Osteocyte (in vitro differentiated cells): ENCODE data around the gene PPFIA4. TPM values are rescaled to one million over a fixed set of nuclear protein-coding genes. Genes with fewer than 3 reads are reported as not detected.

Experiments used
- DNase-seq: peaks from one replicate; pipeline ENCODE4 v3.0.0; 2021; ENCODE audit warnings: mixed read lengths; ENCODE audit not compliant: unreplicated experiment; ENCODE audit errors: extremely low spot score
- H3K27ac Mint-ChIP-seq: one replicate; pipeline ENCODE4 v1.8.0; 2021; ENCODE audit warnings: mild to moderate bottlenecking, mixed read lengths; ENCODE audit not compliant: unreplicated experiment
- H3K27me3 Mint-ChIP-seq: one replicate; pipeline ENCODE4 v1.8.0; 2021; ENCODE audit warnings: mixed read lengths; ENCODE audit not compliant: unreplicated experiment
- H3K36me3 Mint-ChIP-seq: one replicate; pipeline ENCODE4 v1.8.0; 2021; ENCODE audit warnings: mixed read lengths; ENCODE audit not compliant: unreplicated experiment
- H3K4me1 Mint-ChIP-seq: one replicate; pipeline ENCODE4 v1.8.0; 2021; ENCODE audit warnings: mixed read lengths; ENCODE audit not compliant: unreplicated experiment
- H3K4me3 Mint-ChIP-seq: one replicate; pipeline ENCODE4 v1.8.0; 2021; ENCODE audit warnings: mild to moderate bottlenecking, moderate library complexity, mixed read lengths; ENCODE audit not compliant: unreplicated experiment
- H3K9me3 Mint-ChIP-seq: one replicate; pipeline ENCODE4 v1.8.0; 2021; ENCODE audit warnings: mixed read lengths; ENCODE audit not compliant: unreplicated experiment
- CTCF ChIP-seq: fragments of 200-600 bp; sonication (generic); IDR thresholded peaks from 2 replicates; pipeline ENCODE4 v1.5.0; 2021; ENCODE audit warnings: antibody characterized with exemption, mild to moderate bottlenecking, moderate library complexity
- total RNA-seq: library from RNA; stranded (reverse); gene quantifications from 2 replicates; pipeline ENCODE4 v1.2.1, GENCODE V29; 2021

Gene PPFIA4
- total RNA-seq, 1 donor from 2014 or later, result 1.4 TPM

- Mint-ChIP-seq H3K27me3 (peaks cover 17% of the 10 kb centered on the region), H3K9me3 (no peaks in the 10 kb centered on the region), H3K4me3 (no peak overlapping the region), H3K36me3 (no peaks in the 10 kb centered on the region), H3K27ac (no peak overlapping the region), H3K4me1 (peaks cover 24% of the 10 kb centered on the region)
- no peak for DNase-seq
- TF ChIP-seq CTCF, result no peak
These were observed 30.2 kb downstream of the PPFIA4 start for GRCh38 chr1:203056516-203056915.

GRCh38 chr1:203057911-203058675 is 31.8 kb downstream of the PPFIA4 start:
- H3K4me3 Mint-ChIP-seq, result no peak overlapping the region
- no peak overlapping the region for H3K27ac Mint-ChIP-seq
- no peak for TF ChIP-seq CTCF
- DNase-seq, result no peak
- peaks cover 17% of the 10 kb centered on the region for H3K4me1 Mint-ChIP-seq
- no peaks in the 10 kb centered on the region for H3K36me3 Mint-ChIP-seq
- H3K9me3 Mint-ChIP-seq, result no peaks in the 10 kb centered on the region
- peaks cover 6% of the 10 kb centered on the region for H3K27me3 Mint-ChIP-seq

GRCh38 chr1:203058676-203058935 is 32.3 kb downstream of the PPFIA4 start:
- DNase-seq, result no peak
- Mint-ChIP-seq H3K9me3 (no peaks in the 10 kb centered on the region), H3K27me3 (peaks cover 6% of the 10 kb centered on the region), H3K27ac (no peak overlapping the region), H3K4me3 (no peak overlapping the region), H3K36me3 (no peaks in the 10 kb centered on the region), H3K4me1 (peaks cover 17% of the 10 kb centered on the region)
- no peak for TF ChIP-seq CTCF

- Mint-ChIP-seq H3K27me3 (peaks cover 11% of the 10 kb centered on the region), H3K9me3 (no peaks in the 10 kb centered on the region)
These were observed 33.2 kb downstream of the PPFIA4 start for GRCh38 chr1:203059485-203059884.

GRCh38 chr1:203060115-203060514 is 33.8 kb downstream of the PPFIA4 start:
- no peak overlapping the region for H3K4me3 Mint-ChIP-seq
- no peak overlapping the region for H3K27ac Mint-ChIP-seq
- H3K36me3 Mint-ChIP-seq, result no peaks in the 10 kb centered on the region
- no peaks in the 10 kb centered on the region for H3K9me3 Mint-ChIP-seq
- no peak for DNase-seq
- TF ChIP-seq CTCF, result no peak
- H3K4me1 Mint-ChIP-seq, result peaks cover 17% of the 10 kb centered on the region
- H3K27me3 Mint-ChIP-seq, result peaks cover 11% of the 10 kb centered on the region

More at GRCh38 chr1:203059485-203059884, 33.2 kb downstream of the PPFIA4 start:
- no peak for DNase-seq
- no peak overlapping the region for H3K4me3 Mint-ChIP-seq
- TF ChIP-seq CTCF, result no peak
- peaks cover 17% of the 10 kb centered on the region for H3K4me1 Mint-ChIP-seq
- no peaks in the 10 kb centered on the region for H3K36me3 Mint-ChIP-seq
- no peak overlapping the region for H3K27ac Mint-ChIP-seq
